ENCODE measurements around the gene MYO10. TPM values are rescaled to one million over a fixed set of nuclear protein-coding genes. Genes with fewer than 3 reads are reported as not detected.

The MYO10 gene
- total RNA-seq, 3 donors from 2014 or later, result 8.6 to 22.6 (median 21.2) TPM

GRCh38 chr5:16944816-16945562, 8.9 kb upstream of the MYO10 start:
- Histone ChIP-seq H3K36me3 (no peaks in the 10 kb centered on the region), H3K9me3 (peaks cover 16 to 19% of the 10 kb centered on the region in 2 donors), H3K4me3 (no peak overlapping the region), H3K27ac (no peak overlapping the region), H3K4me1 (no peaks in the 10 kb centered on the region), H3K27me3 (no peaks in the 10 kb centered on the region)
- intact Hi-C loops (cut with DNase I; ENCODE audit: low total_unique reads), result no loop called here
- DNase-seq (ENCODE audit: low spot score in 2 of 2), result no peak
- no peak for TF ChIP-seq POLR2A (IDR thresholded peaks at IDR 0.05)
- TF ChIP-seq, protein P1, sequence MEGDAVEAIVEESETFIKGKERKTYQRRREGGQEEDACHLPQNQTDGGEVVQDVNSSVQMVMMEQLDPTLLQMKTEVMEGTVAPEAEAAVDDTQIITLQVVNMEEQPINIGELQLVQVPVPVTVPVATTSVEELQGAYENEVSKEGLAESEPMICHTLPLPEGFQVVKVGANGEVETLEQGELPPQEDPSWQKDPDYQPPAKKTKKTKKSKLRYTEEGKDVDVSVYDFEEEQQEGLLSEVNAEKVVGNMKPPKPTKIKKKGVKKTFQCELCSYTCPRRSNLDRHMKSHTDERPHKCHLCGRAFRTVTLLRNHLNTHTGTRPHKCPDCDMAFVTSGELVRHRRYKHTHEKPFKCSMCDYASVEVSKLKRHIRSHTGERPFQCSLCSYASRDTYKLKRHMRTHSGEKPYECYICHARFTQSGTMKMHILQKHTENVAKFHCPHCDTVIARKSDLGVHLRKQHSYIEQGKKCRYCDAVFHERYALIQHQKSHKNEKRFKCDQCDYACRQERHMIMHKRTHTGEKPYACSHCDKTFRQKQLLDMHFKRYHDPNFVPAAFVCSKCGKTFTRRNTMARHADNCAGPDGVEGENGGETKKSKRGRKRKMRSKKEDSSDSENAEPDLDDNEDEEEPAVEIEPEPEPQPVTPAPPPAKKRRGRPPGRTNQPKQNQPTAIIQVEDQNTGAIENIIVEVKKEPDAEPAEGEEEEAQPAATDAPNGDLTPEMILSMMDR (IDR thresholded peaks at IDR 0.05), result no peak
- TF ChIP-seq POLR2AphosphoS5 (IDR thresholded peaks at IDR 0.05), result no peak

DNA sequence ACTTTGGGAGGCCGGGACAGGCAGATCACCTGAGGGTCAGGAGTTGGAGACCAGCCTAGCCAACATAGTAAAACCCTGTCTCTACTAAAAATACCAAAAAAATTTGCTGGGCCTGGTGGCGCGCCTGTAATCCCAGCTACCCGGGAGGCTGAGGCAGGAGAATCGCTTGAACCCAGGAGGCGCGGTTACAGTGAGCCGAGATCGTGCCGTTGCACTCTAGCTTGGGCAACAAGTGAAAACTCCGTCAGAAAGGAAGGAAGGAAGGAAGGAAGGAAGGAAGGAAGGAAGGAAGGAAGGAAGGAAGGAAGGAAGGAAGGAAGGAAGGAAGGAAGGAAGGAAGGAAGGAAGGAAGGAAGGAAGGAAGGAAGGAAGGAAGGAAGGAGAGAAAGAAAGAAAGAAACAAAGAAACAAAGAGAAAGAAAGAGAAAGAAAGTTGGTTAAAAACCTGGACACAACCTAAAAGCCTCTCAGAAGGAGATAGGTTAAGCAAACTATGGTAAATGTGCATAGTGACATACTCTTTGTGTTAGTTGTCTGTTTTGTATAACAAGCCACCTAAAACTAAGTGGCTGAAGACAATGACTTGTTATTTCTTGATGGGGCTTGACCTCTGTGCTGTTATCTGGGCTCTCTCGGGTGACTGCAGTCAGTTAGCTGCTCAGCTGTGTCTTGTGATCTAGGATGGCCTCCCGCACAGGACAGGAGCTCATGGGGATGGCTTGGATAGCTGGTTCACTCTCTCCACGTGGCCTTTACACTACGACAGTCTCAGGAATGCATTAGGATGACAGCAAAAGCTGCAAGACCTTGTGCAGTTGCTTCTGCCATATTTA, 8.0 kb upstream of the MYO10 start:
- H3K4me3 ChIP-seq, result no peak overlapping the region
- intact Hi-C loops (cut with DNase I; ENCODE audit: low total_unique reads), result no loop called here
- DNase-seq (ENCODE audit: low spot score in 2 of 2), result no peak
- no peaks in the 10 kb centered on the region for H3K27me3 ChIP-seq
- peaks cover 16 to 19% of the 10 kb centered on the region in 2 donors for H3K9me3 ChIP-seq
- no peak overlapping the region for H3K27ac ChIP-seq
- H3K4me1 ChIP-seq, result no peaks in the 10 kb centered on the region
- no peaks in the 10 kb centered on the region for H3K36me3 ChIP-seq
- no peak for TF ChIP-seq POLR2A (IDR thresholded peaks at IDR 0.05)
- no peak for TF ChIP-seq POLR2AphosphoS5 (IDR thresholded peaks at IDR 0.05)
- TF ChIP-seq, protein P1 (IDR thresholded peaks at IDR 0.05), result no peak

- Histone ChIP-seq H3K27ac (peak overlapping the region in 1 of 2 donors; percentile 89), H3K9me3 (no peaks in the 10 kb centered on the region), H3K27me3 (no peaks in the 10 kb centered on the region), H3K4me1 (no peaks in the 10 kb centered on the region), H3K36me3 (no peaks in the 10 kb centered on the region), H3K4me3 (peak overlapping the region in 1 of 3 donors; percentile 78)
- intact Hi-C loops (cut with DNase I; ENCODE audit: low total_unique reads), result no loop called here
- TF ChIP-seq, protein P1 (IDR thresholded peaks at IDR 0.05), result no peak
- TF ChIP-seq POLR2AphosphoS5 (IDR thresholded peaks at IDR 0.05) (no peak), POLR2A (IDR thresholded peaks at IDR 0.05) (no peak)
- DNase-seq (ENCODE audit: low spot score in 2 of 2), result no peak
These were observed 1.5 kb upstream of the MYO10 start for GRCh38 chr5:16937503-16938161.

DNA sequence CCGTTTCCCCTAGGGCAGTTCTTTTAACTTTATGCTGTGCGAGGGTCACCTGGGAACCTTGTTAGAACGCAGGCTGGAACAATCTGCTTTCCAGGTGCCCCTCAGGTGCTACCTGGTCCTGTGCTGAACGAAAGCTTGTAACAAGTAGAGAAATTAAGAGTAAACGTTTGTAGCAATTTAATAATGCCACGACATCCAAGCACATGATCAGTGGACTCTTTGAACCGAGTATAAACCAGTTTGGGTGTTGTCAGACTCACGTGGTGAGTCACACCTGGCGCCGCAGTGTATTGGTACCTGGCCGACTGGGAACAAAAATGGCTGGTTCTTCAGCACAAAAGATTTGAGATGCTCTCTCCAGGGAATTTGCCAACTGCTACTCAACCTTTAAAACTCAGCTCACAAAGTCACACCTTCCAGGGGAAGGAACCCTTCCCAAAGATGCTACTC, 926 bp upstream of the MYO10 start:
- Histone ChIP-seq H3K27me3 (no peaks in the 10 kb centered on the region), H3K9me3 (no peaks in the 10 kb centered on the region), H3K27ac (peak overlapping the region; percentile 86 to 89), H3K36me3 (no peaks in the 10 kb centered on the region), H3K4me3 (peak overlapping the region; percentile 54 to 88 (median 78)), H3K4me1 (no peaks in the 10 kb centered on the region)
- intact Hi-C loops (cut with DNase I; ENCODE audit: low total_unique reads), result no loop called here
- TF ChIP-seq POLR2A (IDR thresholded peaks at IDR 0.05), result no peak
- no peak for TF ChIP-seq POLR2AphosphoS5 (IDR thresholded peaks at IDR 0.05)
- TF ChIP-seq, protein P1 (IDR thresholded peaks at IDR 0.05), result no peak
- DNase-seq (ENCODE audit: low spot score in 2 of 2), result peak; percentile 56 to 73

Data from breast epithelium (tissue), 4 donors.